Measurements from ENCODE around the gene AGFG2.

The AGFG2 gene

GRCh38 chr7:100567751-100568175 lies 28.8 kb downstream of the AGFG2 start:
- H3K27me3 Mint-ChIP-seq (ENCODE audit: low read depth), result peaks cover 4% of the 10 kb centered on the region
- H3K27ac Mint-ChIP-seq, result peak overlapping the region; percentile 45
- H3K4me3 Mint-ChIP-seq, result no peak overlapping the region
- no peak for DNase-seq (ENCODE audit: low spot score)
- H3K9me3 Mint-ChIP-seq, result no peaks in the 10 kb centered on the region
- peaks cover 17% of the 10 kb centered on the region for H3K4me1 Mint-ChIP-seq (ENCODE audit: low read depth)
- peaks cover 13% of the 10 kb centered on the region for H3K36me3 Mint-ChIP-seq (ENCODE audit: low read depth)

DNA sequence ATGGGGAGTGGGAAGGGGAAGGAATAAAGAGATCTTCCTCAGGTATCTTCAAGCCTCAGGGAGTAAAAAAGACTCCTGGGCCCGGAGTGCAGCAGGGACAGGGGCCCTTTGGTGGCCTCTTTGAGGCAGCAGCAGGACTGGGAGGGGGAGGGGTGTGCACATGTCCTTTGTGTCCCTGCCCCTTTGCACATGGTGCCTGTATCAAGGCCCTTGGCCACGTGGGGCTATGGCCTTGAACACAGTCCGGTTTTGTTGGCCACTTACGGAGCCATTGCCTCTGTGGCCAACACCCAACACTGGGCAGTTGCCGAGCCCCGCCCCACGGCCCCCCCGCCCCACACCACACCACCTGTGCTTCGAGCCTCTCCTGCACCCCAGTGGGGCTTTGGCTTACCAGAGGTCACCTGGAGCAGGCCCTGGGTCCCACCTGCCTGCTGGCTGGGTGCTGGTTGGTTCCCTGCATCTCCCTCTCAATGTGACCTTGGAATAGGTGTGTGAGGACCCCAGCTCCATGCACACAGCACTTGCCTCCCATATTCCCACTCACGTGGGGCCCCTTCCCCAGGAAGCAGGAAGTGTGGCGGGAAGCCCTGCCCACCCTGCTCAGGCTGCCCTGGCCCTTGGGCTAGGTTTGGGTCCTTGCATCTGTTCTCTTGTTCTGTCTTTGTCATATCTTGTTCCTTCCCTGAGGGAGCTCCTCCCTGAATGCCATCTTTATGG lies 29.3 kb downstream of the AGFG2 start:
- peaks cover 17% of the 10 kb centered on the region for H3K4me1 Mint-ChIP-seq (ENCODE audit: low read depth)
- H3K4me3 Mint-ChIP-seq, result no peak overlapping the region
- H3K36me3 Mint-ChIP-seq (ENCODE audit: low read depth), result peaks cover 13% of the 10 kb centered on the region
- no peak overlapping the region for H3K27ac Mint-ChIP-seq
- DNase-seq (ENCODE audit: low spot score), result no peak
- no peaks in the 10 kb centered on the region for H3K9me3 Mint-ChIP-seq
- peaks cover 4% of the 10 kb centered on the region for H3K27me3 Mint-ChIP-seq (ENCODE audit: low read depth)

GRCh38 chr7:100568896-100569844 lies 30.2 kb downstream of the AGFG2 start:
- peaks cover 4% of the 10 kb centered on the region for H3K27me3 Mint-ChIP-seq (ENCODE audit: low read depth)
- peak overlapping the region; percentile 45 for H3K4me3 Mint-ChIP-seq

GRCh38 chr7:100570954-100571828 lies 32.2 kb downstream of the AGFG2 start:
- peak overlapping the region; percentile 24 for H3K4me3 Mint-ChIP-seq
- H3K27me3 Mint-ChIP-seq (ENCODE audit: low read depth), result peaks cover 4% of the 10 kb centered on the region
- H3K36me3 Mint-ChIP-seq (ENCODE audit: low read depth), result peaks cover 16% of the 10 kb centered on the region
- H3K27ac Mint-ChIP-seq, result no peak overlapping the region
- no peak for DNase-seq (ENCODE audit: low spot score)
- no peaks in the 10 kb centered on the region for H3K9me3 Mint-ChIP-seq
- H3K4me1 Mint-ChIP-seq (ENCODE audit: low read depth), result peaks cover 13% of the 10 kb centered on the region

More at GRCh38 chr7:100568896-100569844, 30.2 kb downstream of the AGFG2 start:
- H3K9me3 Mint-ChIP-seq, result no peaks in the 10 kb centered on the region
- H3K27ac Mint-ChIP-seq, result peak overlapping the region; percentile 31
- peaks cover 13% of the 10 kb centered on the region for H3K4me1 Mint-ChIP-seq (ENCODE audit: low read depth)
- DNase-seq (ENCODE audit: low spot score), result no peak
- H3K36me3 Mint-ChIP-seq (ENCODE audit: low read depth), result peaks cover 10% of the 10 kb centered on the region

DNA sequence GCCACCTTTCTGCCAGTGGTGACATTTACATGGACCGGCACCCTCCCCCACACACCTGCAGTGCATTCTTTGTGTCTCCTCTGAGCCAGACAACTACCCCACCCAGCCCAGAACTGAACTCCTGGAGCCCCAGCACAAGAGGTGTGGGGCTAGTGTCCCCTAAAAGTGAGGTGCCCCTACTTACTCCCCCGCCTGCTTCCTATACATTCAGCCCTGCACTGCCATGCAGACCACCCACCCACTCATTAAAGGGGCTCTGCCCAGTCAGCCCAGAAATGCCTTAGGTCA lies 32.8 kb downstream of the AGFG2 start:
- Mint-ChIP-seq H3K27ac (no peak overlapping the region), H3K4me3 (no peak overlapping the region), H3K9me3 (no peaks in the 10 kb centered on the region), H3K4me1 (ENCODE audit: low read depth) (peaks cover 10% of the 10 kb centered on the region), H3K36me3 (ENCODE audit: low read depth) (peaks cover 20% of the 10 kb centered on the region), H3K27me3 (ENCODE audit: low read depth) (peaks cover 4% of the 10 kb centered on the region)
- DNase-seq (ENCODE audit: low spot score), result no peak

DNA sequence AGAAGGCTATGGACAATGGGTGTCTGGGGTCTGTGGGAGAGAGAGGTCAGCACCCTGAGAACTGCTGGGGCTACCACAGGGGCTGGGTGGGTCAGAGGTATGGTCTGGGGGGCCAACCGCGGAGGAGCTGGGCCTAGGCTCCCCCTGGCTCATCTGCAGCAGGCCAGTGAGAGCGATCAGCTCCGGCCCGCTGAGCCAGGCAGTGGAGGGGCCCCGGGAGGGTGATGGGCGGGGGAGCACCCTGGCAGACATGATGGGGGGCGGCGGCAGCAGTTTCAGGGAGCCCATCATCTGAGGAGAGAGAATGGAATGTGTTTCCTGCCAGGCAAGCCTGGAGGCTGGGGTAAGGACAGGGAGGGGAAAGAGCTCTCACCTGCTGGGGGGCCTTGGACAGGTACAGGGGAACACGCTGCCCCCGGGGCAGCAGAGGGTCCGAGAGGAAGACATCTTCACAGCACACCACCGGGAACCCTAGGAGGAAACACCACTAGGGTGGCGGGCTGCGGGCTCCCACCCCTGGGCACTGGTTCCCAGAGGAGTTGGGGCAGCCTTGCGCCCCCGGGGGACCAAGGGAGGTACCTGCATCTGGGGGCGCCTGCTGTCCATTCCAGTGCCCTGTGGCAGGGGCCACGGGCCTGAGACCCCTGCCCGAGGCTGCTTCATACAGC lies 33.4 kb downstream of the AGFG2 start:
- Mint-ChIP-seq H3K4me3 (no peak overlapping the region), H3K27ac (no peak overlapping the region), H3K4me1 (ENCODE audit: low read depth) (peaks cover 10% of the 10 kb centered on the region), H3K36me3 (ENCODE audit: low read depth) (peaks cover 21% of the 10 kb centered on the region), H3K27me3 (ENCODE audit: low read depth) (peaks cover 4% of the 10 kb centered on the region), H3K9me3 (no peaks in the 10 kb centered on the region)
- no peak for DNase-seq (ENCODE audit: low spot score)

DNA sequence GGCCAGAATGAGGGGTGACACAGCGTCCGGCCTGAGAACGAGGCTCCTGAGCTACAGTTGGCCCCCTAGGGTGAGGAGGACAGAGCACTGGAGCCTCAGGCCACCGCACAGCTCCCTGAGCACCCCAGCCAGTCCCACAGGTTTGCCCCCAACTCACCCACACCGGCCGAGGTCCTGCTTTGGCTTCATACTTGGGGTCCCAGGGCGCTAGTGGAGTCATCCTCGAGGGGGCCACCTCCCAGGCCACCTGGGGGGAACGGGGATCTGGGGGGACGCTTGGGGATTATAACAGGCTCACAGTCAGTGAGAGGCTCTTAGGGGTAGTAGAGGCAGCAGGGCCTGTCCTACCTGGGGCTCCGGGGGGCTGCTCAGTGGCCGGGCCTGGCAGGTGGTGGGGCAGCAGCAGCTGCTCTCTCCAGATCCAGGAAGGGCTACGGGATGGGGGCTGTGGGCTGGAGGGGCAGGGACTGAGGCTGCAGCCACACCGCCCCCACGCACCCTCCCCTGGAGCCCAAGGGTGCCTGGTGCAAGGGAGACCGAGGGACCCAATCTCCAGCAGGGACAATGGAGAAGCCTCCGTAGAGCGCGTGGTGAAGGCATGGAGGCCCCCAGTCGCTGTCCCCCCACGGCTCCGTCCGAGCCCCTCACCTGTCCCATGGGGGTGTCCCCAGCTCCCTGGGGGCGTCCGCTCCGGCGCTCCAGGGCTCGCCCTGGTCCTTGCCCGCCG lies 34.1 kb downstream of the AGFG2 start:
- H3K27me3 Mint-ChIP-seq (ENCODE audit: low read depth), result peaks cover 4% of the 10 kb centered on the region
- peaks cover 10% of the 10 kb centered on the region for H3K4me1 Mint-ChIP-seq (ENCODE audit: low read depth)
- no peaks in the 10 kb centered on the region for H3K9me3 Mint-ChIP-seq
- H3K4me3 Mint-ChIP-seq, result no peak overlapping the region
- H3K27ac Mint-ChIP-seq, result no peak overlapping the region
- peaks cover 27% of the 10 kb centered on the region for H3K36me3 Mint-ChIP-seq (ENCODE audit: low read depth)
- DNase-seq (ENCODE audit: low spot score), result no peak

- Mint-ChIP-seq H3K36me3 (ENCODE audit: low read depth) (peaks cover 33% of the 10 kb centered on the region), H3K4me3 (no peak within 1 kb of the TSS), H3K27ac (no peak within 1 kb of the TSS), H3K27me3 (ENCODE audit: low read depth) (peaks cover 4% of the 10 kb centered on the region), H3K9me3 (no peaks in the 10 kb centered on the region), H3K4me1 (ENCODE audit: low read depth) (peaks cover 8% of the 10 kb centered on the region)
- DNase-seq (ENCODE audit: low spot score), result no peak
Measured at GRCh38 chr7:100573691-100574361, 34.8 kb downstream of the AGFG2 start, which contains the start of gene SAP25. TSS of gene SAP25 (minus strand) at chr7:100573900. CDS start at chr7:100573742, 158 bp downstream.

DNA sequence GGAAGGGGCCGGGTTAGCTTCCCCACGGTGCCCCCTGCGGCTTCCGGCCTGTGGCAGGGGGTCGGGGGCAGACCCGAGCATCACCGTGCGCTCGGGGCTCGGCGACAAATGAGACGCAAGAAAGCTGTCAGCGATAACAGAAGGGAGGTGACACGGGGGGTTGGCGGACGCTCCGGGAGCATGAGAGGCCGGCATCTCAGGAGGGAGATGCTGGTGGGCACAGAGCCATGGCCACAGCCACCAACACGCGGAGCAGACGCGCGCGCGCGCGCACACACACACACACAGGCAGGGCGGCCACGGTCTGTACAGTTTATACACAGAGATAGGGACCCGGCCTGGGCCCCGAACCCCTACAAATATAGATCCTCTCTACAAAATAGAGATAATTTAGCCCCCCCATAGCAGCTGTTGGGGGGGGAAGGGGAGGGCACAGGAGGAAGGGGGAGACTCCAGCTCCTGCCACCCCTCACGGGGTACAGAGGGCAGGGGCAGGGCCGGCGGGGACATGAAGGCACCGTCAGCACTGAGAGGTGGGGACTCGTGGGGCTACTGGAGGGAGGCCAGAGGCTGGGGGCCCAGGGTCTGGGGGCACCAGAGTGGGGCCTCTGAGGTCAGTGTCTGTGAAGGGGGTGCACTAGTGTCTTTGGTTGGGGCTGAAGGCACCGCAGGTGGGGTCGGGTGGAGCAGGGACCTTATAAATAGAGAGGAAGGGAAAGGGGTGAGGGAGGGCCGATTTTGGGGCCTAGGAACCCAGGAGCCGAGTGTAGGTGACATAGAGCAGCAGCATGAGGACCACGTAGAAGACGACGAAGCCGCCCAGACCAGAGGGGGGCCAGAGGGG lies 35.6 kb downstream of the AGFG2 start:
- no peak for DNase-seq (ENCODE audit: low spot score)
- Mint-ChIP-seq H3K27ac (no peak overlapping the region), H3K9me3 (no peaks in the 10 kb centered on the region), H3K36me3 (ENCODE audit: low read depth) (peaks cover 35% of the 10 kb centered on the region), H3K27me3 (ENCODE audit: low read depth) (no peaks in the 10 kb centered on the region), H3K4me1 (ENCODE audit: low read depth) (peaks cover 1% of the 10 kb centered on the region), H3K4me3 (no peak overlapping the region)

- Mint-ChIP-seq H3K4me3 (no peak overlapping the region), H3K27me3 (ENCODE audit: low read depth) (no peaks in the 10 kb centered on the region), H3K27ac (no peak overlapping the region), H3K9me3 (no peaks in the 10 kb centered on the region), H3K4me1 (ENCODE audit: low read depth) (peaks cover 1% of the 10 kb centered on the region), H3K36me3 (ENCODE audit: low read depth) (peaks cover 37% of the 10 kb centered on the region)
- DNase-seq (ENCODE audit: low spot score), result no peak
Measured at GRCh38 chr7:100575206-100575631, 36.2 kb downstream of the AGFG2 start.

- H3K27me3 Mint-ChIP-seq (ENCODE audit: low read depth), result no peaks in the 10 kb centered on the region
- no peak overlapping the region for H3K4me3 Mint-ChIP-seq
- no peak overlapping the region for H3K27ac Mint-ChIP-seq
- peaks cover 37% of the 10 kb centered on the region for H3K36me3 Mint-ChIP-seq (ENCODE audit: low read depth)
- peaks cover 1% of the 10 kb centered on the region for H3K4me1 Mint-ChIP-seq (ENCODE audit: low read depth)
- H3K9me3 Mint-ChIP-seq, result no peaks in the 10 kb centered on the region
- no peak for DNase-seq (ENCODE audit: low spot score)
Measured at GRCh38 chr7:100575746-100576383, 36.9 kb downstream of the AGFG2 start.
